SIG-M5 (cell line): ENCODE results near the gene DDX56.

Experiments used
- DNase-seq: peaks from one replicate; lab custom pipeline; 2025; lab: John Stamatoyannopoulos, UW

DDX56 gene

DNA sequence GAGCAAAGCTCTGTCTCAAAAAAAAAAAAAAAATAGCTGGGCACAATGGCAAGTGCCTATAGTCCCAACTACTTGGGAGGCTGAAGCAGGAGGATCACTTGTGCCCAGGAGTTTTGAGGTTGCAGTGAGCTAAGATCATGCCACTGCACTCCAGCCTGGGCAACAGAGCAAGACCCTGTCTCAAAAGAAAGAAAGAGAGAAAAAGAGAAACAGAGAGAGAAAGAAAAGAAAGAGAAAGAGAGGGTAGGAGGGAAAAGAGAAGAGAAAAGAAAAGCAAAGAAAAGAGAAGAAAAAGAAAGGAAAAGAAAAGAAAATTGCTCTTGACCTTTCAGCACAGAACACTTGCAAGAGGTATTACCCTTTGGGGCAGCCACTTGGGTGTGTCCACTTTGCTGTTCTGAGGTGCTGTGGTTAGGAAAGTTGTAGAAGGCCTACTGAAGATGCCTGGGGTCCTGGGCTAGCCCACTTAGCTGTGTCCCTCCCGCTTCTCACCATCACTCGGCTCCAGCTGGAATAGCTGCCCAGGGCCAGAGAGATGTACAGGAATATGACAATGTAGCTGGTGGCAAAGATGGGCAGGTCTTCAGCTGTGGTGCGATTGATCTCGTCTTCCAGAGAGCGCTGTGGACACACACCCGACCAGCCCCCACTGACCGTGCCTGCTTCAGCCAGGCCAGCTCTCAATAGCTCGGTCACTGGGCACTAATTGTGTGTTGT, 38.2 kb downstream of the DDX56 start:
- DNase-seq, result no peak

DNA sequence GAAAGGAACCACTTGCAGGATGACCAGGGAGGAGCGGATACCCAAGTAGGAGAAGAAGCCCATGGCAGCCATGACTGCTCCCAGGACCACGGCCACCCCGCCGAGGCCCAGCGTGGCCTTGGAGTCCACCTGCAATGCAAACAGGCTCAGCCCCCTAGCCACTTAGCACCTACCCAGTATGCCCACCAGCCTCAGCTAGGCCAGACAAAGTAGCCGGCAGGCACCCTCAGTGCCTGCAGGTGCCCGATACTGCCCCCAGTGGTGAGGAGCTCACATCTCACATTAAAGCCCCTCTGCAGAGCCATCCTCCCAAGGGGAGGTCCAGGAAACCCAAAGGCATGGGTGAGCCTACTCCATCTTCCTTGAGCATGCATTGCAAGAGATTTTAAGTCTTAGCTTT, 39.2 kb downstream of the DDX56 start:
- DNase-seq, result no peak

DNA sequence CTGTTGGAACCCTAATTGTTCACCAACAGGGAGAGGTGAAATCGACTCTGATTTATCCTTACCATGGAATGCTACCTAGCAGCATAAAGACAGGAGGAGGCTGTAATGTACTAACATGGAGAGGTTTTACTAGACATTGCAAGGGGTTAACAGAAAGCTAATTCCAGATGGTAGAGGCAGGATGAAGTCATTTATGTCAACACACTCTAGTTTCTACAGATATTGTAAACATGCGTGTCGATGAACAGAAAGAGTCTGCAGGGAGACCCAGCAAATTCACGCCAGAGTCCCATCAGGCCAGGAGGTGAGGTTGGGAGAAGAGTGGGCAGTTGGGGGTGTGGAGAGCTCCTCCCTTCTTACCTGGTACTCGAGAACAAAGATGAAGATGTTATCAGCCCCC, 39.6 kb downstream of the DDX56 start:
- no peak for DNase-seq

DNA sequence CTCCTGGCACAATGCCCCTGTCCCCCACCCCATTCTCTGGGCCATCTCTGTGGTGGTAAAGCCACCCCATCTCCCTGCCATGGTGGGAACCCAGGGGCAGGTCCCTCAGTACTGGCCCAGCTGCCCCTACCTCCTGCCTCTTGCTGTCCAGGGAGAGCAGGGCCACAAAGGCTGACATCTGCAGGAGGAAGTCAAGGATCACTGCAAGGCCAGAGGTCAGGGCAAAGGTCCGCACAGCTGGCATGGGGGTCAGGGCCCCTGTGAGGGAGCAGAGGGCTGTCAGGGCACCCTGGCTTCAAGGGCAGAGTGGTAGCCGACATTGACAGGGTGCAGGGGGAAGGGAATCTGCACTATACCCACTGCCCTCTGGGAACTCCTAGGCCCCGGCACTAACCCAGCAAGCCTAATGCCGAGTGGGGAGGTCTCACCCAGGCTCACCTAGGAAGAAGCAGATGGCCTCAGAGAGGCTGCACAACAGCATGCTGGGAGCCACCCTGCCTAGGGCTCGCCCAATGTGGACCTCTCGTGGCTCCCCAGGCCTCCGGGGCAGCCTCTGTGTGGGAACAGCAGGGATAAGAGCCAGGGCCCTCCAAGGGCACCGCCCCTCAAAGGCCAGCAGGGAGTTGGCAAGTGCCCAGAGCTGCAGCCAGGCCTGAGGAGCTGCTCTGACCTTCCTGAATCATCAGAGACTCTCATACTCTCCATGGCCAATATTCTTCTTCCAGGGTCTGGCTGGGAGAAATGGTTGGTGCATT, 40.2 kb downstream of the DDX56 start:
- DNase-seq, result no peak

DNA sequence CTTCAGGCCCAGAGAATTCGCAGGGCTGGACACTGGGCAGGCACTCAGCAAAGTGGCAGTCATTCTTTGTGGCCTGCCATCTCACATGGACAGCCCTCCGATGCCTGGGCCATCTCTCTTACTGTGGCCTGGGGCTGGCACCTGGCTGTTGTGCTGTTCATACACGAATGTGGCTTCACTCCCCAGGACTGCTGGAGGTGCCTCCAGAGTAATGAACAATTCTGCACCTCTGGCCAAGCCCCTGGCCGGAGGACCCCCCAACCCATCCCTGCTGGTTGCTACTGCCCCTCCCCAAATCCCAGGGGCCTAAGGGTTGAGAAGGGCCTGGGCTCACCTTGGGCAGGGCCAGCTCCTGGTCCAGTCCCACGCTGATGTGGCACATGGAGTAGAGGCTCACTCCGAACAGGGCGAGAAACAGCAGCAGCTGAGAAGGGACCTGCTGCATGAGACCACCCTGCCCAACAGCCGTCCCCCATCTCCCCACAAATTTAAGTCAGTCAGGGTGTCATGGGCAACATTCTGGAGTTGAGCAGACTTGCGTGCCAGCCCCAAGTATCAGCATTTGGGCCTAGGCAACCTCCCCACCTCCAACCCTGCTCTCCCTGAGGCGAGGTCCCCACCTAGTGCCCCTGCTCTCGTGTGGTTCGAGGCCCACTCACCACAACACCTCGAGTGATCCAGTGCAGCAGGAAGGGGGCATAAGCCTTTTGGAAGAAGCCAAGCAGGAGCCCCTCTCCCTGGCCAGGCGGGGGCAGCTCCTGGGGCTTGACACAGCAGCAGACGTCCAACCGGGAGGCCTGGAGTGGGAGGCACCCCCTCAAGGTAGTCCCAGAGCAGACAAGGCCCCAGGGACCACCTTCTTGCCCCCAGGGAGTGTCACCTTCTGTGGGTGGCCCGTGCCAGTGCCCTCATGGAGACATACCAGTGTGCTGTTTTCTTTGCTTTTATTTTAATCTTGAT, 42.0 kb downstream of the DDX56 start:
- no peak for DNase-seq

DNA sequence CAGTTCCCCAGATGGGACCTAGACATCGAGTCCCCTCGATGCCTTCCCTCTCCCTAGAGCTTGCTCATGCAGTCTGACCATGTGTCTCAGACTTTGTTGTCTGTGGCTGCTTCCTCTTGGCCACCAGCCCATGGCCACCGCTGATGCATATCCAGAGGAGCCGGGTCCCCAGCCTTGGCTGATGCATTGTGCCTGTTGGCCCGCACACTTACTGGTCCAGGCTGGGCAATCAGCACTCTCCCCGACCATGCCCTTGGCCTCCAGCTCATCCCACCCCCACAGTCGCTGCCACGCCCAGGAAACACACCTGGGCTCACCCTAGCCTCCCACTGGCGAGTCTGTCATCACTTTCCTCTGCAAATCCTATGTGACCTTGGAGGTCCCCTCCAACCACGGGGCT, 42.7 kb downstream of the DDX56 start:
- no peak for DNase-seq

DNA sequence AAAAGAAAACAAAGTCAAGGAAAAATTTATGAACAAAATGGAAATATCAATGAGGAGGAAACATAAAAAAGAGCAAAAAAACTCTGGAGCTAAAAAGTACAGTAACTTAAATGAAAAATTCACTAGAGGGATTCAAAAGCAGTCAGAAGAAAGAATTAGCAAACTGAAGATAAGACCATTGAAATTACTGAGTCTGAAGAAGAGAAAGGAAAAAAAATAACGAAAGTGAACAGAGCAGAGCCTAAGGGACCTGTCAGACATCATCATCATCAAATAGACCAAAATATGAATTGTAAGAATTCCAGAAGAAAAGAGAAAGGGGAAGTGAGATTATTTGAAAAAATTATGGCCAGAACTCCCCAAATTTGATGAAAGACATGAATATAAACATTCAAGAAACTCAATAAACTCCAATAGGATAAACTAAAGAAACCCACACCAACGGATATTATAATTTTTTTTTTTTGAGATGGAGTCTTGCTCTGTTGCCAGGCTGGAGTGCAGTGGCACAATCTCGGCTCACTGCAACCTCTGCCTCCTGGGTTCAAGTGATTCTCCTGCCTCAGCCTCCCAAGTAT, 48.8 kb downstream of the DDX56 start:
- no peak for DNase-seq

DNA sequence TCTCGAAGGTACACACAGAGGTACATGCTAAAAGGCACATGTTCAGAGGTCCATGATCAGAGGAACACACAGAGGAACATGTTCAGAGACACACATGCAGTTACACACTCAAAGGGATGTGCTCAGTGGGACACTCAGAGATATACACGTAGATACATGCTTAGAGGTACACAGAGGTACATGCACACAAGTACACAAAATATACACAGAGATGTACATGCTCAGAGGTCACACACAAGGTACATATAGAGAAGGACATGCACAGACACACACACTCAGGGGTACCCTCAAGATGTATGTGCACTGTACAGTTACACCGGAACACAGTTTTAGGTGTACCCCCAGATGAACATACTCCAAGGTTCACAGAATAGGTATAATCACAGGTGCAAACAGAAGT, 51.4 kb downstream of the DDX56 start:
- no peak for DNase-seq

DNA sequence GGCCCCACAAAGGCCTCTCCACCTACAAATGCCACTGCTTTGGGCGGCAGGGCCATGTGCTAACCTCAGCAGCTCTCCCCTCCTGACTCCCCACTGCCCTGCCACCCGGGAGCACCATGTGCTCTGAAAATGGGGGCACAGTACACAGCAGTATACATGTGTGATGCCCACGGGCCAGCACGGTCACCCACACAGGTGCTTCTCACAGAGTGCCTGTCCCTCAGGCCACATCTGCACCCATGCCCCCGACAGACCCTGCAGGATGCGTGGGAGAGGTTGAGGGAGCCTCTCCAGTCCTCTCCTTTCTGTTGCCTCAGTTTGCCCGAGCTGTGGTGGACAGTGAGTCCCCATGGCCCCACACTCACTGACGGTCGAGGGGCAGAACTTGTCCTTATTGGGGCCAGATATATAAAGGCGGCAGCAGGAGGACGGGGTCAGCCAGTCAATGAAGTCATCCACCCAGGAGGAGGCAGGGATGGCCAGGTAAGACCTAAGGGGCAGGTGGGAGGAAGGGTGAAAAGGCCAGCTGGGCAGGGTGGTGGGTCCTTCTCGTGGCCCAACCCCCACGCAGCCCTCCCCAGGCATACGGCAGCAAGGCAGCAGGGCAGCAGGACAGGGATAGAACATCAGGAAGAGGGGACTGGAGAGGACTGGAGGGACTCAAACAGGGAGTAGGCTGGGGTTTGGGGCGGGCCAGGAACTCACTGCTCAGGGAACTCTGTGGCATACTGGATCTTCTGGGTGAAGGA, 52.2 kb downstream of the DDX56 start:
- DNase-seq, result no peak

DNA sequence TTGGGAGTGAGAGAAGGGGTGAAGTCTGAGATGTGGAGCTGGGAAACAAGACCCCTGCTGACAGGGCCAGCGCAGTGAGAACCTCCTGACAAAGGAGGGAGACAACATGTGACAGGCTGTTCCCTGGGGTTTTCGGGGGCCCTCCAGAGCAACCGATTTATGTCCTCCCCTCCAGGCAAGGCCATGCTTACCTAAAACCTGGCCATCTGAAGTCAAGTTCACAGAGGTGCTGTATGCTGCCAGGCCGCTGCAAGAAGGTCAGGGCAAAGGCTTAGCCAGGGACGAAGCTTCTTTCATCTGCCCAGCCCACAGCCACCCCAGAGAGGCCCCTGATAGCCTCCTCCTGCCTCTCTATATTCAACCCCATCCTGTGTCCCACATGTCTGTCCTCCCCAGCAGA, 53.1 kb downstream of the DDX56 start:
- DNase-seq, result no peak

DNA sequence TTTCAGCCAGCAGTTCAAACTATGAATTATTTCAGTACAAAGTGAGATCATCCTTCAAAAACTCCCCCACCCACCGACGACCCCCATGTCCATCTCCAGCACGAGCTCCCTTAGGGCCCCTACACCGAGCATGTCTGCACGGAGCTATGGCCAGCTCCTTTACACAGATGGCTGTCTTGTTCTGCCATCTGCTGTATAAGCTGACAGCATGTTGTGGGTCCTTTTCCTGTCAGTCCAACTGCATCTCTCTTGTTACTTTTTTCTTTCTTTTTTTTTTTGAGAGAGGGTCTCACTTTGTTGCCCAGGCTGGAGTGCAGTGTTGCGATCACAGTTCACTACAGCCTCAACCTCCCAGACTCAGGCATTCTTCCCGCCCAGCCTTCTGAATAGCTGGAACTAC, 54.2 kb downstream of the DDX56 start:
- no peak for DNase-seq

DNA sequence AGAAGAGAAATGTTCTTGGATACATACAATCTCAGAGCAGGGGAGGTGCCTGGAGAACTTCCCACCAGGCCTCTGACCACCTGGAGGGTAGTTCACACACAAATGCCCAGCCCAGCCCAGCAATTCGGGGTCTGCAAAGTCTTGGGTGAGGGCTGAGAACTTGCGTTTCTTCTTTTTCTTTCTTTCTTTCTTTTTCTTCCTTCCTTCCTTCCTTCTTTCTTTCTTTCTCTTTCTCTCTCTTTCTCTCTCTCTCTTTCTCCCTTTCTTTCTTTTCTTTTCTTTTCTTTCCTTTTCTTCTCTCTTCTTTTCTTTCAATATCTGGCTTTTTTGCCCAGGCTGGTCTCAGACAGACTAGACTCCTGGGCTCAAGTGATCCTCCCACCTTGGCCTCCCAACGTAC, 54.9 kb downstream of the DDX56 start:
- no peak for DNase-seq

DNA sequence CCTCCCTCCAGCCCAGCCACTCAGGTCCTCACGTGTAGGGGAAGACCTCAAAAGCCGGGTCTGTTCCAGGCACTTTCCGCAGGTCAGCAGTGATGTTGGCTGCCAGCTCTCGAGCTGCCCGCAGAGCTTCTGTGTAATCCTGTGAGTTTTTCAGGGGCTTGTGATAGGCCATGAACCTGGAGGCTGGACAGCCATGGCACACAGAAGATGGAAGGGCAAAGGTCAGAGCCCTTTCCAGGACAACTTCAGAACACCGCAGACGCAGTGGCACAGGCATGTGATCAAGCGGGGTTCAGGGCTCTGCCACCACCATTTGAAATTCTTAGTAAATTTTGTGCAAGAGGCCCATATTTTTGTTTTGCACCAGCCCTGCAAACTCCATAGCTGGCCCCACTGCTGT, 56.5 kb downstream of the DDX56 start:
- no peak for DNase-seq
